ENCODE data around the gene RYR1. TPM values are rescaled to one million over a fixed set of nuclear protein-coding genes. Genes with fewer than 3 reads are reported as not detected.
"Not testable (repeated sequence)": the region's sequence is repeated elsewhere in the genome, so short reads cannot be mapped to it uniquely, and the experiment has no call there.

Gene RYR1
- total RNA-seq, 1 donor, result under 0.01 TPM

- DNase-seq (ENCODE audit: insufficient read length, low spot score, missing footprints), result no peak
- no peaks in the 10 kb centered on the region for H4K20me1 ChIP-seq (ENCODE audit: insufficient read depth, low read length)
- H3K4me1 ChIP-seq (ENCODE audit: insufficient read depth, low read length), result no peaks in the 10 kb centered on the region
- no peaks in the 10 kb centered on the region for H3K36me3 ChIP-seq (ENCODE audit: insufficient read depth, low read length)
- no peaks in the 10 kb centered on the region for H3K9me3 ChIP-seq (ENCODE audit: low read depth, low read length)
- no peak for TF ChIP-seq CTCF (IDR thresholded peaks at IDR 0.05; ENCODE audit: extremely low read depth, low read depth, low read length)
- H3K79me2 ChIP-seq (ENCODE audit: insufficient read depth, low read length), result no peaks in the 10 kb centered on the region
- H2AFZ ChIP-seq (ENCODE audit: low read length), result no peak overlapping the region
- H3K4me3 ChIP-seq (ENCODE audit: insufficient read depth, low read length), result no peak overlapping the region
- H3K27ac ChIP-seq (ENCODE audit: low read depth, low read length), result no peak overlapping the region
- no peaks in the 10 kb centered on the region for H3K27me3 ChIP-seq (ENCODE audit: insufficient read depth, low read length)
- no peak overlapping the region for H3K4me2 ChIP-seq (ENCODE audit: insufficient read depth, low read length)
Measured at GRCh38 chr19:38577826-38578225, 144.3 kb downstream of the RYR1 start.

- not testable (repeated sequence) for H4K20me1 ChIP-seq (ENCODE audit: insufficient read depth, low read length); DNase-seq (ENCODE audit: insufficient read length, low spot score, missing footprints); H3K36me3 ChIP-seq (ENCODE audit: insufficient read depth, low read length); H3K79me2 ChIP-seq (ENCODE audit: insufficient read depth, low read length); H3K4me1 ChIP-seq (ENCODE audit: insufficient read depth, low read length); H3K4me3 ChIP-seq (ENCODE audit: insufficient read depth, low read length); H3K9me3 ChIP-seq (ENCODE audit: low read depth, low read length); H2AFZ ChIP-seq (ENCODE audit: low read length); H3K27me3 ChIP-seq (ENCODE audit: insufficient read depth, low read length); H3K27ac ChIP-seq (ENCODE audit: low read depth, low read length); H3K4me2 ChIP-seq (ENCODE audit: insufficient read depth, low read length)
Measured at GRCh38 chr19:38579304-38579703, 145.8 kb downstream of the RYR1 start.

GRCh38 chr19:38580080-38580479 is 146.6 kb downstream of the RYR1 start:
- Histone ChIP-seq H3K36me3 (ENCODE audit: insufficient read depth, low read length) (no peaks in the 10 kb centered on the region), H3K9me3 (ENCODE audit: low read depth, low read length) (no peaks in the 10 kb centered on the region), H3K27me3 (ENCODE audit: insufficient read depth, low read length) (no peaks in the 10 kb centered on the region), H3K4me3 (ENCODE audit: insufficient read depth, low read length) (no peak overlapping the region), H3K4me2 (ENCODE audit: insufficient read depth, low read length) (no peak overlapping the region), H3K79me2 (ENCODE audit: insufficient read depth, low read length) (no peaks in the 10 kb centered on the region), H2AFZ (ENCODE audit: low read length) (no peak overlapping the region), H3K4me1 (ENCODE audit: insufficient read depth, low read length) (no peaks in the 10 kb centered on the region), H3K27ac (ENCODE audit: low read depth, low read length) (no peak overlapping the region), H4K20me1 (ENCODE audit: insufficient read depth, low read length) (no peaks in the 10 kb centered on the region)
- DNase-seq (ENCODE audit: insufficient read length, low spot score, missing footprints), result no peak
- no peak for TF ChIP-seq CTCF (IDR thresholded peaks at IDR 0.05; ENCODE audit: extremely low read depth, low read depth, low read length)

- no peak for TF ChIP-seq CTCF (IDR thresholded peaks at IDR 0.05; ENCODE audit: extremely low read depth, low read depth, low read length)
Measured at GRCh38 chr19:38583219-38583984, 149.9 kb downstream of the RYR1 start.

More at GRCh38 chr19:38583219-38583984, 149.9 kb downstream of the RYR1 start:
- Histone ChIP-seq H3K9me3 (ENCODE audit: low read depth, low read length) (no peaks in the 10 kb centered on the region), H3K79me2 (ENCODE audit: insufficient read depth, low read length) (no peaks in the 10 kb centered on the region), H3K4me2 (ENCODE audit: insufficient read depth, low read length) (no peak overlapping the region), H3K36me3 (ENCODE audit: insufficient read depth, low read length) (no peaks in the 10 kb centered on the region), H3K27me3 (ENCODE audit: insufficient read depth, low read length) (no peaks in the 10 kb centered on the region), H4K20me1 (ENCODE audit: insufficient read depth, low read length) (no peaks in the 10 kb centered on the region), H3K27ac (ENCODE audit: low read depth, low read length) (no peak overlapping the region), H2AFZ (ENCODE audit: low read length) (no peak overlapping the region), H3K4me3 (ENCODE audit: insufficient read depth, low read length) (no peak overlapping the region), H3K4me1 (ENCODE audit: insufficient read depth, low read length) (no peaks in the 10 kb centered on the region)
- no peak for DNase-seq (ENCODE audit: insufficient read length, low spot score, missing footprints)
